NT2/D1 (cell line): Measurements from ENCODE around the gene MAGEC3.

Source experiments
- DNase-seq: peaks from one replicate; pipeline ENCODE4 v3.0.0-alpha.2; 2011; ENCODE audit warnings: low read depth, low spot score
- H3K27me3 ChIP-seq: 2 replicates; pipeline ENCODE4 v1.6.0; 2011; ENCODE audit warnings: mild to moderate bottlenecking; ENCODE audit not compliant: insufficient read length, insufficient read depth
- H3K36me3 ChIP-seq: 2 replicates; pipeline ENCODE4 v1.6.1; 2011; ENCODE audit warnings: mild to moderate bottlenecking, low read length, mixed read lengths; ENCODE audit not compliant: insufficient read depth, insufficient read length
- H3K4me1 ChIP-seq: 2 replicates; pipeline ENCODE4 v1.5.1; 2011; ENCODE audit not compliant: insufficient read depth, insufficient read length
- H3K4me3 ChIP-seq: 2 replicates; pipeline ENCODE4 v1.5.1; 2011; ENCODE audit warnings: low read depth; ENCODE audit not compliant: insufficient read length
- H3K9ac ChIP-seq: 2 replicates; pipeline ENCODE4 v1.6.0; 2011; ENCODE audit warnings: low read depth; ENCODE audit not compliant: insufficient read length
- H3K9me3 ChIP-seq: 2 replicates; pipeline ENCODE4 v1.5.1; 2011; ENCODE audit warnings: mild to moderate bottlenecking, low read length; ENCODE audit not compliant: insufficient read depth
- SUZ12 ChIP-seq: IDR thresholded peaks from 2 replicates; pipeline ENCODE4 v1.6.1; 2011; ENCODE audit not compliant: insufficient read length, insufficient read depth; ENCODE audit errors: extremely low read depth
- YY1 ChIP-seq: IDR thresholded peaks from 2 replicates; pipeline ENCODE4 v1.6.1; 2011; ENCODE audit not compliant: insufficient read length, insufficient read depth

MAGEC3 gene

GRCh38 chrX:141947350-141947749 lies 109.2 kb downstream of the MAGEC3 start:
- no peaks in the 10 kb centered on the region for H3K9me3 ChIP-seq
- no peaks in the 10 kb centered on the region for H3K27me3 ChIP-seq
- no peaks in the 10 kb centered on the region for H3K36me3 ChIP-seq
- no peak for TF ChIP-seq SUZ12
- TF ChIP-seq YY1, result no peak
- no peaks in the 10 kb centered on the region for H3K4me1 ChIP-seq
- H3K4me3 ChIP-seq, result no peak overlapping the region
- no peak overlapping the region for H3K9ac ChIP-seq
- DNase-seq, result no peak
